Upper lobe of left lung (tissue), 4 donors: ENCODE data around the gene KIRREL3.
A peak's percentile ranks its signal among the peaks of the same experiment; 100 is the strongest.

Experiments
- CTCF ChIP-seq, 6 experiments: fragments of 450-650 bp in 4 of 6; fragments of 200-600 bp in 2 of 6; sonication (generic) in 2 of 6; IDR thresholded peaks; one replicate each; pipeline ENCODE4 v1.5.1; 2016 to 2019; ENCODE audit warnings: antibody characterized with exemption in 6 of 6
- POLR2A ChIP-seq, 4 donors: fragments of 450-650 bp; IDR thresholded peaks; one replicate each; pipeline ENCODE4 v1.5.1; 2016 to 2017; ENCODE audit warnings: antibody characterized with exemption in 4 of 4, mild to moderate bottlenecking in 2 of 4

GRCh38 chr11:126766440-126766839 is 234.1 kb downstream of the KIRREL3 start:
- peak in 1 of 6 experiments; percentile 12 for TF ChIP-seq CTCF (IDR thresholded peaks at IDR 0.05)
- no peak for TF ChIP-seq POLR2A (IDR thresholded peaks at IDR 0.05)
